ENCODE data around the gene PTH2R. TPM values are rescaled to one million over a fixed set of nuclear protein-coding genes. Genes with fewer than 3 reads are reported as not detected.

PTH2R gene
- total and polyA plus RNA-seq, 9 of the 15 experiments (the other 6 are each of a cell fraction or from before 2014, with no cell fraction given) = 2.7 to 8.8 (median 4.2) TPM

GRCh38 chr2:208488686-208489564, 82.3 kb downstream of the PTH2R start (continued):
- TF ChIP-seq ZNF655 (CRISPR knock-in tag; IDR thresholded peaks at IDR 0.05) (no peak), JUND (IDR thresholded peaks at IDR 0.05; ENCODE audit: borderline replicate concordance, low read depth, low read length) (peak; percentile 43; the same call in 1 of the 2 replicates), JUND (tag; IDR thresholded peaks at IDR 0.05; ENCODE audit: borderline replicate concordance, low read depth, low read length) (no peak), CHD7 (IDR thresholded peaks at IDR 0.05; ENCODE audit: low read depth, low read length) (no peak), STAT6 (CRISPR knock-in tag; IDR thresholded peaks at IDR 0.05) (no peak), SRF (CRISPR knock-in tag; IDR thresholded peaks at IDR 0.05) (no peak), ZKSCAN3 (CRISPR knock-in tag; IDR thresholded peaks at IDR 0.05) (no peak), BCL6 (CRISPR knock-in tag; IDR thresholded peaks at IDR 0.05) (no peak)
- TF ChIP-seq, protein P1, sequence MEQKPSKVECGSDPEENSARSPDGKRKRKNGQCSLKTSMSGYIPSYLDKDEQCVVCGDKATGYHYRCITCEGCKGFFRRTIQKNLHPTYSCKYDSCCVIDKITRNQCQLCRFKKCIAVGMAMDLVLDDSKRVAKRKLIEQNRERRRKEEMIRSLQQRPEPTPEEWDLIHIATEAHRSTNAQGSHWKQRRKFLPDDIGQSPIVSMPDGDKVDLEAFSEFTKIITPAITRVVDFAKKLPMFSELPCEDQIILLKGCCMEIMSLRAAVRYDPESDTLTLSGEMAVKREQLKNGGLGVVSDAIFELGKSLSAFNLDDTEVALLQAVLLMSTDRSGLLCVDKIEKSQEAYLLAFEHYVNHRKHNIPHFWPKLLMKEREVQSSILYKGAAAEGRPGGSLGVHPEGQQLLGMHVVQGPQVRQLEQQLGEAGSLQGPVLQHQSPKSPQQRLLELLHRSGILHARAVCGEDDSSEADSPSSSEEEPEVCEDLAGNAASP (IDR thresholded peaks at IDR 0.05) = no peak
